T1000 (cell line): ENCODE data around the gene NXNL2.

Experiments used
- DNase-seq: peaks from one replicate; lab custom pipeline; 2025; ENCODE audit warnings: mixed read lengths; lab: John Stamatoyannopoulos, UW

The NXNL2 gene

DNA sequence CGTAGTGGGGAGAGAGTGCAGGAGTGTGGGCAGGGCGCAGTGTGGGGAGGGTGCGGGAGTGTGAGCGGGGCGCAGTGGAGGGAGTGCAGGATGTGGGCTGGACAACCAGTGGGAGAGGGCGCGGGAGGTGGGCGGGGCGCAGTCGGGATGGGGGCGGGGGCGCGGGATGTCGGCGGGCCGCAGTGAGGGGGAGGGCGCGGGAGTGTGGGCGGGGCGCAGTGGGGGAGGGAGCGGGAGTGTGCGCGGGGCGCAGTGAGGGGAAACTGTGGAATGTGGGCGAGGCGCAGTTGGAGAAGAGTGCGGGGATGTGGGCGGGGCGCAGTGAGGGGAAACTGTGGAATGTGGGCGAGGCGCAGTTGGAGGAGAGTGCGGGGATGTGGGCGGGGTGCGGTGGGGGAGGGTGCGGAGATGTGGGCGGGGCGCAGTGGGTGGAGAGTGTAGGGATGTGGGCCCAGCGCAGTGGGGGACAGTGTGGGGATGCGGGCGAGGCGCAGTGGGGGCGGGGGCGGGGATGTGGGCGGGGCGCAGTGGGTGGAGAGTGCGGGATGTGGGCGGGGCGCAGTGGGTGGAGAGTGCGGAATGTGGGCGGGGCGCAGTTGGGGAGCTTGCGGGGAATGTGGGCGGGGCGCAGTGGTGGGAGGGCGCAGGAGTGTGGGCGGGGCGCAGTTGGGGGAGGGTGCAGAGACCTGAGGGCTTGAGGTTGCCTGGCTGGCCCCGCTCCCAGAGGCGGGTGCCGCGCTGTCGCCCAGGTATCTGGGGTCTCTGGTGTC is at the start of gene NXNL2:
NXNL2 (plus strand) TSS at position 723 of the 770 bp plus-strand sequence. CDS start 257 bp downstream, outside the sequence.
- peak; percentile 97 for DNase-seq

DNA sequence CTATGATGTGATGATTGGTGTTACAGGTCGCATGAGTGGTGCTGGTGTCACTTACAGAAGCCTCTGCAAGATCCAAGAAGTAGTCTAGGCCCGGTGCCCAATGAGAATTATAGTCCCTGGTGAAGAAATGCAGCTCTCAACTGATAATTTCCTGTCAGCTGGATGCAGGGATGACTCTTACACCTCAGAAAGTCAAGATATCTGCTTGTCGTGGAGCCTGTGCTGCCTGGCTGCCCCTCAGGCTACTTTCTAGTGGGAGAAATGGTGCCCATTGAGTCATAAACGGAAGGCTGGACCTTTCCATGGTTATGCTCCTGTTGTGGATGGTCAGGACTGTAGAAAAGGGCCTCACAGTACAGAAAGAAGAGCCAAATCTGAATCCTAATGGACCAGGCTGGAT is 46.8 kb upstream of the NXNL2 start:
- DNase-seq: no peak

DNA sequence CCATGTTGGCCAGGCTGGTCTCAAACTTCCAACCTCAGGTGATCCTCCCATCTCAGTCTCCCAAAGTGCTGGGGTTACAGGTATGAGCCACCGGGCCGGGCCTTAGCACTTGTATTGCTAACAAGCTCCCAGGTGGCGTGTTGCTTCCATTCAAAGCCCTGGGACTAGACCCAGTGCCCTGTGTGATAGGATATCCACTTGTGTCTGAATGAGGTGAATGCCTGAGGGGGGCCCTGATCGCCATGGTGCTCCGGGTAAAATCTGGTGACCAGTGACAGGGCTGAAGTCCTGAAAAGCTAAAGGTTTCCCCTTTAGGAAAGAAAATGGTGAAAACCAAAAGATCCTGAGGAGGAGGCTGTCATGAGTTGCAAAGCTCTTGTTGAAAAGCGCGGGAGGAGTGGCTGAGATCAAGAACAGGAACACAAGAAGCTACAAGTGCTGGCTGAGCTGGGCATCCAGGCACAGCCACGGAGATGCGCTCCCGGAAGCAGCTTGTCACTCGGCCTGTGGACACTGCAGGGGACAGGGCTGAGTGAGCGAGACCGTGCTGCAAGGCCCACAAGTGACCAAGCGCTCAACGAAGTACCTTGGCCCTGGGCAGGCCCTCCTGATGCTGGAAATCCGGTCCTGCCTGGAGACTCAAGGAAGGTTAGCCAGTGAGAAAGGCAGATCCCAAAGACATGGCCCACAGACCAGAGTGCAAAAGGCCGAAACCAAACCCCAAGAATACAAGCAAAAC is 39.8 kb upstream of the NXNL2 start:
- no peak for DNase-seq

DNA sequence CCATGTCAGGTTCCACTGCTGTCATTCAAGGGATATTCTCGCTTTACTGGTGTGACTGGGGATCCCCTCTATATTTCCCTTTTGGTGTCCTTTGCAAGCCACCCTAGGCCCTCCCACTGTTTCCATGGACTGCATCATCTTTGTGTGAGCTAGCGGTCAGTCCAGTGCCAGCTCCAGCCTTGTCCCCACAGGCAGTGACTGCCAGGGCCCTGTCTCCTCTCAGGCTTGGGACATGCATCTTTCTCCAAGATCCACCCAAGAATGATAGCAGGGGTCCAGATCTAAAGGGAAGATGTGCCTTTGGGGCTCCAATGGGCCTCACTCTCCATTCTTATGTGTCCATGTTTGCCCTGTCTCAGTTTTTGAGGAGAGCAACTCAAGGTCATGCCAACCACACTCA is 37.8 kb upstream of the NXNL2 start:
- DNase-seq: no peak

DNA sequence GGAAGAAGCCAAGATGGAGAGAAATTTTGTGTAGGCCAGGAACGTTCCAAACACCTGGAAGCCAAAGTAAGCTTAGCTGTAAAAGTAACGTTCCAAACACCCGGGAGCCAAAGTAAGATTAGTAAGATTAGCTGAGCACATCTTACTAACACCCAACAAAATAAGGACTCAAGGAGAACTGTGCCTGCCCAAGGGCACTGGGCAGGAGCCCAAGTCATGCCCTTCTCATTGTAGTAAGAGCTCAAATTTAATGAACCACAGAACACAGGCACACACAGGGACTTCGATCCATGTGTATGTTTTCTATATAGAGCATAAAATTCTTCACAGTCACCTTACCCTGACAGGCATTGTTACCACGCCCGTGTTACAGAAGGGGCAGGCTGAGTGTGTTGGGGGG is 36.1 kb upstream of the NXNL2 start:
- DNase-seq: no peak

DNA sequence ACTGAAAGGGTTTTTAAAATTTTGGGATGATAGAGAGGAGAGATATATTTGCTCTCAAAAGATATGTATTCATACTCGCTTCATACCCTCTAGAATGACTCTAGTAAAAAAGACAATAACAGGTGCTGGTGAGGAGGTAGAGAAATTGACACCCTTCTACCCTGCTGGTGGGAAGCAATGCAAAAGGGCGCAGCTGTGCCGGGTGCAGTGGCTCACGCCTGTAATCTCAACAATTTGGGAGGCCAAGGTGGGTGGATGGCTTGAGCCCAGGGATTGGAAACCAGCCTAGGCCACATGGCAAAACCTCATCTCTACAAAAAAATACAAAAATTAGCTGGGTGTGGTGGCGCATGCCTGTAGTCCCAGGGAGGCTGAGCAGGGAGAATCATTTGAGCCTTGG is 33.9 kb upstream of the NXNL2 start:
- DNase-seq: no peak

DNA sequence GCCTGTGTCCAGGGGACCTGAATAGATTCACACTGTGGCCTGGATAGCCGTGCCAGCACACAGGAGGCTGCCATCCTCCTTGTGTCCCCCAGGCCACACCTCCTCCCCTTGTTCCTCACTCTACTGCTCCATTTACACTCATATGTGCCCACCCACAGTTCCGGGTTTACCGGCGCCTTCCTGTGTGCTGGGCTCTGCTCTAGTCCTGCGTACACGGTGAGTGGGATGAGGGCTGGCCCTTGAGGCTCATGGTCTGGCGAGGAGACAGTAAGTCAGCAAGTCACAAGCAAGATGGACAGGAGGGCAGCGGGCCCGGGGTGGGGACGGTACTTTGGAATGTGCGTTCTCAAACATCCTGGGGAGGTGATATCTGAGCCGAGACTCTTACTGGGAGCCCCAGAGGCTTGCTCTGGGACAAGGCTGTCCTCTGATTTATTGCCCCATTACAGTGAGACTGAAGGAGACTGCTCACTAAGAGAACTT is 32.4 kb upstream of the NXNL2 start:
- DNase-seq: no peak

DNA sequence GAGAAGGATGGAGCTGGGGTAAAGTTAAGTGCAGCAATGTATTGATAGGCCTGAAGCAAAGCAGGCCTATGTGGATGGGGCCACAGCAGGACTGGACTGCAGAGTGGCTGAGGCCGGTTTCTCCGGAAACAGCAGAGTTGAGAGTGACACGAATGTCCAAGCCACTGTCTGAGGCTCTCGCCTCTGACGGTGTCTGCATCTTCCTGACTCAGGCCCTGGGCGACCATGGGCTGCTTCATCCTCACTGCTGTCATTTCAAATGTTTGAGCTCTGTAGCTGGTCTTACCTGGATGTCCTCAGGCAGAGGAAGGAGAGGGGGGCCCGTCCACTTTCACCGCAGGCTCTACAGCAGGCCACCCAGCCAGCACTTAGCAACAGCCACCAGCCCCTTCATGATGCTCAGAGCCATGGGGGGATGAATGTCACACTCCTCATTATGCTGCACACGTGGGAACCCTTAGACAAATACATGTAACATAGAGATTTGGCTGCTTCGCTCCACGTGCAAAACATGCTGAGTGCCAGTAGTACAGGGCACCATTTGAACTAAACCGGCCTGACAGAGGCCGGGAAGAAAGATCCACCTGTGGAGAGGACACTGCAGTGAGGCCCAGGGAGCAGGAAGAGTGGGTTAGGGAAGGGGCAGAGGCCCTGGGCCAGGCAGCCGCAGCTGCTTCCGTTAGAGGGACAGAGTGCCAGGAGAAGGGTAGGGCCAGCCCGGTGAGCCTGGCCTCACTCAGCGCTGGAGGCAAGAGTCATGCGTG is 31.7 kb upstream of the NXNL2 start:
- DNase-seq: no peak

DNA sequence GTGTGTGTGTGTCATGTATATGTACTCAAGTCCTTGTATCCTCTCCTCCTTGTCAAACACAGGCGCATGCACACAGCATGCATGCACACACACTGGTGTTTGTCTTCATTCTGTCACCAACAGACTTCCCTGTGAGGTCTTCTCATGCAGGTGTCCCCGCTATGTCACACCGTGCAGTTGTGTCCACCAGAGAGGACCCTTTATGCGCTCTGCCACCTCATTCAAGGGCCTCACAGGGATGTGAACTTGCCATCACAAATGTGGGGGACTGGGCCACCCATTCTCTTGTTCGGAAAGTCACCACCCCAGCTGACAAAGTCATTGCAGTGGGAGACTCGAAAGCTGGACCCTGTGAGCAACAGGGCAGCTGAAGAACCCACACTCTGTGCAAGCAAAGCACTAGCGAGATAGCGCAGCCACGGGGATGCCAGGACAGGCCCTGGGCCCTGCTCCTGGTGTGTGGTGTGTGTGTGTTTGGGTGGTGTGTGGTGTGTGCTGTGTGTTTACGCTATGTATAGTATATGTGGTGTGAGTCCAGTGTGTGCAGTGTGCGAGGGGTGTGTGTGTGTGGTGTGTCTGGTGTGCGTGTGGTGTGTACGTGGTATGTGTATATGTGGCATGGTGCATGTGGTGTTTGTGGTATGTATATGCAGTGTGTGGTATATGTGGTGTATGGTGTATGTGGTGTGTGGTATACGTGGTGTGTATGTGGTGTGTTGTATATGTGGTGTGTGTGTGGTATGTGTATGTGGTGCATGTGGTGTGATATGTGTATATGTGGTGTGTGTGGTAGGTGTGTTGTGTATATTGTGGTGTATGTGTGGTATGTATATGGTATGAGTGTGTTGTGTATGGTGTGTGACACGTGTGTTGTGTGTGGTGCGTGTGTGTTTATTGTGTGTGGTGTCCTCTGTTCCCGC is 30.9 kb upstream of the NXNL2 start:
- DNase-seq: no peak

DNA sequence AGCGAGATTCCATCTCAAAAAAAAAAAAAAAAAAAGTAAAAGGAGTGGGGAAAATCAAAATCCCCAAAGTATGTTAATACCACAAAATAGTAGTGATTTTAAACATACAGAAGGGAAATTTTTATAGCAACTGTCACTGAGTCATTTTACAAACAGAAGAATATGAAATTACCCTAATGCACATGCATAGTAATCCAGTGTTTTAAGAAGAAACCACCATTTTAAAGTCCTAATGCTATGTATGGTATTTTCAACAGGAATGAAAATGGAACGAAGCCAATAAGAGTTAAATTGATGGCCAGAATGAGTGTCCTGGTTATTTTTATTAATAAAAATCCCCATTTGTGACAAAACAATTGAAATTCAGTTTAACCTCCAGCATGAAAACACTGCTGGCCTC is 26.7 kb upstream of the NXNL2 start:
- no peak for DNase-seq

DNA sequence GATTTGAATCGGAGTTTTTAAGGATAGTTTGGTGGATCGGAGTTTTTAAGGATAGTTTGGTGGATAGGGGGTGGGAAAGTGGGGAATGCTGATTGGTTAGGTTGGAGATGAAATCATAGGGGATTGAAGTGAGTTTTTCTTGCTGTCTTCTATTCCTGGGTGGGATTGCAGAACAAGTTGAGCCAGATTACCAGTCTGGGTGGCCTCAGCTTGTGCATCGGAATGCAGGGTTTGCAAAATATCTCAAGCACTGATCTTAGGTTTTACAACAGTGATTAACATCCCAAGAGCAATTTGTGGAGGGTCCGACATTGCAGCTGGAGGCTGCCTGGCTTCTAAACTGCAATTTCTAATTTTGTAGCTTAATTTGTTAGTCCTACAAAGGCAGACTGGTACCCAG is 23.1 kb upstream of the NXNL2 start:
- DNase-seq: no peak

DNA sequence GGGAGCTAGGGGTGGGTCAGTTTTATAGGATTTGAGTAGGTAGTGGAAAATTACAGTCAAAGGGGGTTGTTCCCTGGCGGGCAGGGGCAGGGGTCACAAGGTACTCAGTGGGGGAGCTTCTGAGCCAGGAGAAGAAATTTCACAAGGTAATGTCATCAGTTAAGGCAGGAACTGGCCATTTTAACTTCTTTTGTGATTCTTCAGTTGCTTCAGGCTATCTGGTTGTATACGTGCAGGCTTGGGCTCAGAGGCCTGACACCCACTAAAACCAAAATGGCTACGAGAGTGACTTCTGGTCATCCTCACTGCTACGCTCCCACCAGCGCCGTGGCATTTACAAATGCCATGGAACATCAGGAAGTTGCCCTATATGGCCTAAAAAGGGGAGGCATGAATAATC is 20.7 kb upstream of the NXNL2 start:
- no peak for DNase-seq

DNA sequence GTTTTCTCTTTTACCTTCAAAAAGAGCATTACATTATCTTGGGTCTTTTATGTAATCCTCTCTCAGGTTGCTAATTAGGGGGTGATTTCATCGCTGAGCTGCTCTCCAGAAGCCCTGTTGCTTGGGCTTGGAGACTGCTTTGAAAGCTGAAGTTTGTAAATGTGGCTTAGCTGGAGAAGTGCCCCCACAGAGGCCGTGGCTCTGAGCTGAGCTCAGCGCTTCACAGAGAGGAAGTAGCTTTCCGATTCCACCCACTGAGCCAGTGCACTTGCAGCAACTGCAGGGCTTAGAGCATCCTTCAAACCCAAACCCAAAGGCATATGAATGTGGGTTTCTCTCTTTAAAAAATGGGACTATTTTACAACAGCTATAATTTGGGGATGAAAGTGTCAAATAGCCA is 13.7 kb upstream of the NXNL2 start:
- DNase-seq: no peak

DNA sequence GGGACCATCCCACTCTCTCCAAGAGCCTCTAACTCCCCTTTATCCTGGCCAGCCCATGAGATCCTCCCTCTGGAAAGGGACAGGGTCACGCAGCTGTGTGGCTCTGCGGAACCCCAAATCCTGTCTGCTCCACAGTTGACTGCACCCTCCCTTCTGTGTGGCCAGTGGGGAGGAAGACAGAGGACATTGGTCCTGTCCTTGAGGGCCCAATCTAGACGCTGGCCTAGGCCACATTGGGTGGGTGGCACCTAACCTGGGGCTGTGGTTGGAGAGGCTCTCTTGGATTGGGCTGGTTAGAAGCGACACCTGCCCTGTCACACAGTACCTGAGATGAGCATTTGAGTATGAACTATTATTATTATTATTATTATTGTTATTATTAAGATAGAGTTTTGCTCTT is 12.6 kb upstream of the NXNL2 start:
- DNase-seq: no peak

DNA sequence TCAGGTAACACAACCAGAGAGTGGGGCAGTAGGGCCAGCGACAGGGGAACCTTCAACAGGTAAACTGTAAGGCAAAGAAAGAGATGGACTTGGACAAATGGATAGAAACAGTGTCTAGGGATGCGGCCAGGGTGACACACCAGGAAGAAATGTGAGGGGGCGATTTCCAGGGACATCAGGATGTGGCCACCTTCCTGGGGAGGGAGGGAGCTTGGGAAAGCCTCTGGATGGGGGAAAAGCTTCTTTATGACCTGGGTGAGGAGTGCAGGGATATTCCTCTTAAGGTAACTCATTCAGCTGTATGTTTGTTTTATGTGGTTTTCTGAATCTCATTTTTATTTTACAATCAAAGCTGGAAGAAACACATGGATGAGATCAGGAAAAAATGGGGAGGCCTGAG is 11.9 kb upstream of the NXNL2 start:
- peak; percentile 12 for DNase-seq

DNA sequence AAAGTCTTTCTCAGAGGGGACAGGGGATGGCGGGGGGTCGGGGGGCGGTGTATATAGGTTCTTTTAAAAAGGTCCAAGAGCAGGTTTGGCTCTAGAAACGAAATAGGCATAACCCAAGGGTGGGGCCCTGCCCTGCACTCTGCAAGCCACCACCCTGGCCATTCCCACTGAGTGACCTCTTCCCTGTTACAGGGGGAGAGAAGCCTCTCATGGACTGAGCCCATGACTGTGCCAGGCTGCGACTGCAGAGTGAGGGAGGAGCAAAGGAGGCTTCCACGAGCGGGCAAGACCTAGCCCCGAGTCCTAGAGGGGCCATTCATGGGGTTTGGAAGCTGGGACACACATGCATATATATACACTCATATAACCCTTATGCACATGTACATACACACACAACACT is 10.1 kb upstream of the NXNL2 start:
- no peak for DNase-seq

DNA sequence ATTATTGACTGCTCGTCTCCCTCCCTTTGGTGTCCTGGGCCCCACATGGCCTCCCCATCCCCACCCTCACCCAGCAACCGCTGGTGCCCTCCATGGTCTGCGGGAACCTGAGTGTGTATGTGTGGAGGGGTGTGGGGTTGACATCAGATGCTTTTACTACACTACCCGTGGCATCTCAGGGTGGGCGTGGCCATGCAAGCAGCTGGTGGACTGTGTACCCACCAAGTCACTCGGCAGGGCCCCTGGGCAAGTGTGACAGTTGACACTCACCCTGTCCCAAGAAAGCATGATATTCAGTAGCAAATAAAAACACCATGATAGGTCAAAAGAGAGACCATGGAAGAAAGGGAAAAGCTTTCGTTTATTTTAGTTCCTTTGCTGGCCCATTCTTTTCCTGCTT is 7.4 kb upstream of the NXNL2 start:
- DNase-seq: no peak

DNA sequence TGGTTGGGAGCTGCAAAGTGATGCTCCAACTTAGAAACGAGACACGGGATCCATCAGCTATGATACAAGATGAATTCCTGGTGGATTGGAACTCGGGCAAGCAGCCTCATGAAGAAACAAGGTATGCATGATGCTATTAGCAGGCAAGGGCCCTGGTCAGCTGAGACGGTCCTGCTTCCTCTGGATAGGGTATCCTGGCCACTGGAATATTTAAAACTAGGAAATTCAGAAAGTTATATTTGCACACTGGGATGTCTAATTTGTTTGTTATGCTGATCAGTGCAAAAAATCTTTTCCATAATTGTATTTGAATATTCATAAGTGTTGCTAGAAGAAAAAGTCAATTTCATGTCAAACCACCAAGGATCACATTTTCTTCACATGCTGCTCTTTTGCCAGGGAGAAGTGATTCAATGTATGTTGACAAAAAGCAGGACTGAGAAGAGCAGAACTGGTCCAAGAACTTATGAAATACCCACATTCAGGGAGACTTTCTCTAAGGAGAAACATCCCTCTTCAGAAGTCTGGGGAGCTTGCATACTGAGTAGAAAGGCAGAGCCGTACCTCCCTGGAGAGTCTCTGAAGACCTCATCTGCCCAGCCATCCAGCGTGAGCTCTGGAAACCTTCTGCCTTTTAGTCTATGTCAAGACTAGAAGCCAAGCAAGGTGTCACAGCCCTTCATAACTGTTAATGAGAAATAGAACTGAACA is 6.7 kb upstream of the NXNL2 start:
- DNase-seq: no peak

DNA sequence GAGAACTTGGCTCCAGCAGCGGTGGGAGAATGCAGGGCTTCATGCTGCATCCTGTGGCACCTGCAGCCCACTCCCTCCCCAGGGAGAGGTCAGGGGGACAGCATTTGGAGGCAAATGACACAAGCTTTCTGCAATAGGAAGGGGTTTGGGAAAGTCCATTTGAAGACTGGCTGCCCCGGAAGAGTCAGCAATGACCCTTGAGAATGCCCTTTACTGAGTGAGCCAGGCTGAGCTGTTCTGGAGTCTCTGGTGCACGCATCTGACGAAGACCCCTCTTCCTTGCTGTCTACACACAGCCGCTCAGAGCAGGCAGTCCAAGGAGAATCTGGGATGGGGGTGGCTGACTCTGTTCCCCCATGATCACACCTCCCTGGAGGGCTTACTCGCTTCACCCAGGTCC is 5.5 kb upstream of the NXNL2 start:
- DNase-seq: no peak

DNA sequence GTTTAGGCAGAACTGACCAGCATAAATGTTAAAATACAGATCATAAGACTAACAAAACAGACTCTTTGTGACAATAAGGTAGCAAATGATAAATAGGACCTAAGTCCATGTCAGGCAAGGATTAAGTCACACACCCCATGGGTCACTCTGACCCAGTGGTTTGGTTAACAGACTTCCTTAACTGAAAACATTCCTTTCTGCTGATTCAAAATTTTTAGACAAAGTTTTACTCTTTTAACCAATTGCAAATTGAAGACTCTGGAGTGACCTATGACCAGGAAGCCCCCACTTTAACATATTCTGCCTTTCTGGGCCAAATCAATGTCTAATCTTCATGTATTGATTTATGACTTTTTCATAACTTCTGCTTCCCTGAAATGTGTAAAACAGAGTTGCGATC is 4.9 kb upstream of the NXNL2 start:
- peak; percentile 31 for DNase-seq
